Measurements from ENCODE around the gene RASAL3. TPM values are rescaled to one million over a fixed set of nuclear protein-coding genes. Genes with fewer than 3 reads are reported as not detected.
"Not testable (repeated sequence)": the region's sequence is repeated elsewhere in the genome, so short reads cannot be mapped to it uniquely, and the experiment has no call there.

Gene RASAL3
- total RNA-seq, 1 donor from 2014 or later, result 89.3 TPM

DNA sequence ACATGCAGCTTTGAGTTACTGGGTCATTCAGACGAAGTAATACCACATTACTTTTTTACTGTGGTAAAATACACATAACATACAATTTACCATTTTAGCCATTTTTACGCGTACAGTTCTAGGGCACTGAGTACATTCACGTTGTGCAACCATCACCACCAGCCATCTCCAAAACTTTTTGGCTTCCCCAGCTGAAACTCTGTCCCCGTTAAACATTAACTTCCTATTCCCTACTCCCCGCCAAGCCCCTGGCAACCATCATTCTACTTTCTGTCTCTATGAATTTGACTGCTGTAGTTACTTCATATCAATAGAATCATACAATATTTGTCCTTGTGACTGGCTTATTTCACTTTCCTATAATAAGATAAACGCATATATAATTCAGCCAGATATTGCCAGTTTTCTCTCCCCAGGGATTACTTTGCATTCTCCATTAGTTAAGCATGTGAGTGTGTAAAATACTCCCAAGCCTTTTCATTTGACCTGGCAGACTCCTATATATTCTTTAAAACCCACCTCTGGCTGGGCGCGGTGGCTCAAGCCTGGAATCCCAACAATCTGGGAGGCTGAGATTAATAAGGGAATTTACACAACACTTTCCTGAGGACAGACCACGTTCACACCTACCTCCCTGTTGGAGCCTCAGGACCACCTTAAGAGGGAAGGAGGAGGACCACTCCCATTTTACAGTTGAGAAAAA is 34.0 kb upstream of the RASAL3 start:
- H3K4me3 Mint-ChIP-seq, result no peak overlapping the region
- CTCF ChIA-PET, result no interaction called here
- no peak overlapping the region for H3K27ac Mint-ChIP-seq
- ATAC-seq (ENCODE audit: low read depth), result no peak
- no peaks in the 10 kb centered on the region for H3K9me3 Mint-ChIP-seq
- TF ChIP-seq CTCF (IDR thresholded peaks at IDR 0.05), result no peak
- POLR2A ChIA-PET, result no interaction called here
- DNase-seq, result no peak
- no peaks in the 10 kb centered on the region for H3K4me1 Mint-ChIP-seq
- H3K36me3 Mint-ChIP-seq (ENCODE audit: low read depth), result no peaks in the 10 kb centered on the region
- peaks cover 18% of the 10 kb centered on the region for H3K27me3 Mint-ChIP-seq
- intact Hi-C loops (cut with micrococcal nuclease), result no loop called here

GRCh38 chr19:15495151-15495550 is 30.8 kb upstream of the RASAL3 start:
- ChIA-PET CTCF (no interaction called here), POLR2A (no interaction called here)
- DNase-seq (no peak), ATAC-seq (ENCODE audit: low read depth) (no peak)
- no peaks in the 10 kb centered on the region for H3K9me3 Mint-ChIP-seq
- no peak overlapping the region for H3K27ac Mint-ChIP-seq
- TF ChIP-seq CTCF (IDR thresholded peaks at IDR 0.05), result no peak
- H3K27me3 Mint-ChIP-seq, result peaks cover 18% of the 10 kb centered on the region
- no peak overlapping the region for H3K4me3 Mint-ChIP-seq
- intact Hi-C loops (cut with micrococcal nuclease), result no loop called here
- no peaks in the 10 kb centered on the region for H3K4me1 Mint-ChIP-seq
- H3K36me3 Mint-ChIP-seq (ENCODE audit: low read depth), result no peaks in the 10 kb centered on the region

DNA sequence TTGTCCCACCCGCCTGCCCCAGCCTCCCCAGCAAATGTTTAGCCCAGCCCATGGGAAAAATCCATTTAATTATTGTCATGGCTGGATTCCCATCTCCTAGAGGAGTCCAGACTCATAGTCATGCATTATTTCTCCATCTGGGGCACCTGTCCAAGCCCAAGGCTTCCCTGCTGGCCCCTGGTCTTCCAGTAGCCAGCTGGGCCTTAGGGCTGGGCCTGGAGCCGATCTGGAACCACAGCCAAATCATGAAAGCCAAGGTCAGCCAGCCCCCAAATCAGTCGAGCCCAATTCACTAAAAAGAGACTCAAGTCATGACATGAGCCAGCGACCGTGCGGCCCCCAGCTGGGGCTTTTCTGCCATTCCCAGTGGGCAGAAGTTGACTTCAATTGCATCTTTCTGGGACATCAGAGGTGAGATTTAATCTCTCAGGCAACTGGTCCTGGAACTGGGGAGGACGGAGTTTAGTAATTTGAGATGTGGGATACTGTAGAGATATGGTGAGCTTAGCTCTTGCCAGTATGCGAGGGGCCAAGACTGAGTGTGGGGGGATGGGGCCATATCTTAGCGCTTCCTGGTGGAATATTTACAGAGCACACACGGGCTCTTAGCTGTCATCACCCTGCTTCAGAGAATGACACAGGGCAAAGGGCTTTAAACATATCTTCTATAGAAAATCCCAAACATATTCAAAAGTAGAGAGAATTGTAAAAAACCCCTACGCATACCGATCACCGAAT is 24.3 kb upstream of the RASAL3 start:
- ChIA-PET CTCF (no interaction called here), POLR2A (no interaction called here)
- TF ChIP-seq CTCF (IDR thresholded peaks at IDR 0.05), result no peak
- DNase-seq (no peak), ATAC-seq (ENCODE audit: low read depth) (no peak)
- Mint-ChIP-seq H3K9me3 (peaks cover 4% of the 10 kb centered on the region), H3K27ac (no peak overlapping the region), H3K36me3 (ENCODE audit: low read depth) (no peaks in the 10 kb centered on the region), H3K4me3 (no peak overlapping the region), H3K27me3 (peaks cover 9% of the 10 kb centered on the region), H3K4me1 (no peaks in the 10 kb centered on the region)
- intact Hi-C loops (cut with micrococcal nuclease), result no loop called here

DNA sequence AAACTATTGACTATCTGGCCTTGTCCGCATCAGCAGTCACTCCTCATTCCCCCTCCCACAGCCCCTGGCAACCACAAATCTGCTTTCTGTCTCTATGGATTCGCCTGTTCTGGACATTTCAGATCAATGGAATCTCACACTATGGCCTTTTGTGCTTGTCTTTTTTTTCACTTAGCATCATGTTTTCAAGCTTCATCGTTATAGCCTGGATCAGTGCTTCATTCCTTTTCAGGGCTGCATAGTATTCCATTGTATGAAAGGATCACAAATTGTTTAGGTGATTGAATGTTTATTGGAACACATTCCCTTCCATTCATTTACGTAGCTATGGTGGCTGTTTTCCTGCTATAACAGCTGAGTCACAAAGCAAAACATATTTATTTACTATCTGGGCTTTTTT is 22.7 kb upstream of the RASAL3 start:
- peaks cover 4% of the 10 kb centered on the region for H3K9me3 Mint-ChIP-seq
- no peak for TF ChIP-seq CTCF (IDR thresholded peaks at IDR 0.05)
- no peak for ATAC-seq (ENCODE audit: low read depth)
- DNase-seq, result no peak
- H3K36me3 Mint-ChIP-seq (ENCODE audit: low read depth), result no peaks in the 10 kb centered on the region
- peaks cover 2% of the 10 kb centered on the region for H3K27me3 Mint-ChIP-seq
- no peaks in the 10 kb centered on the region for H3K4me1 Mint-ChIP-seq
- ChIA-PET CTCF (no interaction called here), POLR2A (no interaction called here)
- no peak overlapping the region for H3K27ac Mint-ChIP-seq
- H3K4me3 Mint-ChIP-seq, result no peak overlapping the region
- intact Hi-C loops (cut with micrococcal nuclease), result no loop called here

- H3K27me3 Mint-ChIP-seq; ATAC-seq (ENCODE audit: low read depth); intact Hi-C loops (cut with micrococcal nuclease); H3K9me3 Mint-ChIP-seq; H3K36me3 Mint-ChIP-seq (ENCODE audit: low read depth); DNase-seq; H3K27ac Mint-ChIP-seq; H3K4me3 Mint-ChIP-seq; CTCF ChIA-PET; H3K4me1 Mint-ChIP-seq: not testable (repeated sequence)
- POLR2A ChIA-PET, result interaction anchor here (0.7 kb wide), 2 partner anchors 151 to 181 kb away, joined by 3 read pairs; no protein-coding TSS in a partner anchor
These were observed 21.4 kb upstream of the RASAL3 start for GRCh38 chr19:15485768-15486167.

GRCh38 chr19:15480996-15481395 is 16.7 kb upstream of the RASAL3 start:
- H3K4me3 Mint-ChIP-seq; POLR2A ChIA-PET; H3K36me3 Mint-ChIP-seq (ENCODE audit: low read depth); H3K4me1 Mint-ChIP-seq; ATAC-seq (ENCODE audit: low read depth); H3K27ac Mint-ChIP-seq; H3K27me3 Mint-ChIP-seq; DNase-seq; H3K9me3 Mint-ChIP-seq; CTCF ChIA-PET; intact Hi-C loops (cut with micrococcal nuclease): not testable (repeated sequence)

Data from activated B cell treated with CpG ODN at 0.5 μM for 24 hours (primary cell).